Body of pancreas (tissue), 4 donors: ENCODE data around the gene USP10.

Experiments
- POLR2A ChIP-seq, 3 donors: fragments of 450-650 bp; IDR thresholded peaks; one replicate each; pipeline ENCODE4 v1.6.1; 2016; ENCODE audit warnings: antibody characterized with exemption in 3 of 3, mild to moderate bottlenecking in 2 of 3
- TF ChIP-seq, protein P1 (sequence below), 7 experiments: fragments of 450-650 bp in 4 of 7; fragments of 200-600 bp in 3 of 7; sonication (generic) in 3 of 7; IDR thresholded peaks; one replicate each; pipeline ENCODE4 v1.5.1; 2016 to 2019; ENCODE audit warnings: antibody characterized with exemption in 7 of 7

DNA sequence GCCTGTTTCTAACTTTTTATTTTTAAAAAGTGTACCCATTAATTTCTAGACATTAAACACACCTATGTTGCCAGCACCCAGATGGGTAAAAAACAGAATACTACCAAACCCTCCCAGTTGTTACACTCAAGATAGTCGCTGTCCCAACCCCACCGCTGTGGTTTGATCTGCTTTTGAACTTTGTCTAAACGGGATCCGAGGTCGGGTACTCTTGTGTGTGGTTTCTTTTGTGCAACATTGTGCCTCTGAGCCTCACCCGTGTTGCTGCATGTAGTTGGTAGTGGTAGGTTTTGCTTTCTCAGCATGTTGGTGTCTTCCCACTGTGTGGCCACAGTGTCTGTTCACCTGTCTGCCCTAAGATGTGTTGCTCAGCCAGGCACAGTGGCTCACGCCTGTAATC, 47.2 kb upstream of the USP10 start:
- TF ChIP-seq, protein P1, sequence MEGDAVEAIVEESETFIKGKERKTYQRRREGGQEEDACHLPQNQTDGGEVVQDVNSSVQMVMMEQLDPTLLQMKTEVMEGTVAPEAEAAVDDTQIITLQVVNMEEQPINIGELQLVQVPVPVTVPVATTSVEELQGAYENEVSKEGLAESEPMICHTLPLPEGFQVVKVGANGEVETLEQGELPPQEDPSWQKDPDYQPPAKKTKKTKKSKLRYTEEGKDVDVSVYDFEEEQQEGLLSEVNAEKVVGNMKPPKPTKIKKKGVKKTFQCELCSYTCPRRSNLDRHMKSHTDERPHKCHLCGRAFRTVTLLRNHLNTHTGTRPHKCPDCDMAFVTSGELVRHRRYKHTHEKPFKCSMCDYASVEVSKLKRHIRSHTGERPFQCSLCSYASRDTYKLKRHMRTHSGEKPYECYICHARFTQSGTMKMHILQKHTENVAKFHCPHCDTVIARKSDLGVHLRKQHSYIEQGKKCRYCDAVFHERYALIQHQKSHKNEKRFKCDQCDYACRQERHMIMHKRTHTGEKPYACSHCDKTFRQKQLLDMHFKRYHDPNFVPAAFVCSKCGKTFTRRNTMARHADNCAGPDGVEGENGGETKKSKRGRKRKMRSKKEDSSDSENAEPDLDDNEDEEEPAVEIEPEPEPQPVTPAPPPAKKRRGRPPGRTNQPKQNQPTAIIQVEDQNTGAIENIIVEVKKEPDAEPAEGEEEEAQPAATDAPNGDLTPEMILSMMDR (IDR thresholded peaks at IDR 0.05), result no peak
- TF ChIP-seq POLR2A (IDR thresholded peaks at IDR 0.05), result no peak
